OCI-LY7 (cell line): ENCODE data around the gene ANKRD11.
"Not testable (repeated sequence)": the region's sequence is repeated elsewhere in the genome, so short reads cannot be mapped to it uniquely, and the experiment has no call there.

Source experiments
- EZH2phosphoT487 ChIP-seq: fragments of 200-600 bp; sonication (generic); IDR thresholded peaks from 2 replicates; pipeline ENCODE4 v1.6.1; 2018; ENCODE audit warnings: low read depth, borderline replicate concordance, mild to moderate bottlenecking, mixed run types, antibody characterized with exemption, low read length, moderate library complexity, mixed read lengths
- TF ChIP-seq, protein P1 (sequence below): fragments of 200-600 bp; sonication (generic); conservative IDR thresholded peaks from 2 replicates; pipeline ENCODE4 v1.5.1; 2014; ENCODE audit warnings: mild to moderate bottlenecking, antibody characterized with exemption, low read length, moderate library complexity, mixed read lengths

DNA sequence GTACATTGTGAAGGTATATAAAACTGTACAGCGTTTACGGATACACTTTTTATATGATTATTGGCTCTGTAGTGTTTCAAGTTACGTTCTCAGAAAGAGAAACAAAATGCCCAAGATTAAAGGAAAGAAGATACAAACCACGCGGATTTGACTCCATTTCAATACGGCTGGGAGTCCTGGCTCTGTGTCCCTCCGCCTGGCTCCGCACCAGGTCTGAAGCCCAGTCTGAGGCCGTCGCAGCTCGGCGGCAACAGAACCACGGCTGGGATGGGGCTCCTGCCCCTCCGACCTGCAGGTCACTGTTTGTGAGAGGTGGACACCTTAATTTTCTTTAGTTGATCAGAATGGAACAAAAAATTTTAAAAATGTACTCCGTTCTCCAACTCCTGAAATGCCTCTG is 222.6 kb downstream of the ANKRD11 start:
- TF ChIP-seq, protein P1, sequence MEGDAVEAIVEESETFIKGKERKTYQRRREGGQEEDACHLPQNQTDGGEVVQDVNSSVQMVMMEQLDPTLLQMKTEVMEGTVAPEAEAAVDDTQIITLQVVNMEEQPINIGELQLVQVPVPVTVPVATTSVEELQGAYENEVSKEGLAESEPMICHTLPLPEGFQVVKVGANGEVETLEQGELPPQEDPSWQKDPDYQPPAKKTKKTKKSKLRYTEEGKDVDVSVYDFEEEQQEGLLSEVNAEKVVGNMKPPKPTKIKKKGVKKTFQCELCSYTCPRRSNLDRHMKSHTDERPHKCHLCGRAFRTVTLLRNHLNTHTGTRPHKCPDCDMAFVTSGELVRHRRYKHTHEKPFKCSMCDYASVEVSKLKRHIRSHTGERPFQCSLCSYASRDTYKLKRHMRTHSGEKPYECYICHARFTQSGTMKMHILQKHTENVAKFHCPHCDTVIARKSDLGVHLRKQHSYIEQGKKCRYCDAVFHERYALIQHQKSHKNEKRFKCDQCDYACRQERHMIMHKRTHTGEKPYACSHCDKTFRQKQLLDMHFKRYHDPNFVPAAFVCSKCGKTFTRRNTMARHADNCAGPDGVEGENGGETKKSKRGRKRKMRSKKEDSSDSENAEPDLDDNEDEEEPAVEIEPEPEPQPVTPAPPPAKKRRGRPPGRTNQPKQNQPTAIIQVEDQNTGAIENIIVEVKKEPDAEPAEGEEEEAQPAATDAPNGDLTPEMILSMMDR, result not testable (repeated sequence)
- not testable (repeated sequence) for TF ChIP-seq EZH2phosphoT487
